ENCODE data around the gene NMNAT3.

NMNAT3 gene

DNA sequence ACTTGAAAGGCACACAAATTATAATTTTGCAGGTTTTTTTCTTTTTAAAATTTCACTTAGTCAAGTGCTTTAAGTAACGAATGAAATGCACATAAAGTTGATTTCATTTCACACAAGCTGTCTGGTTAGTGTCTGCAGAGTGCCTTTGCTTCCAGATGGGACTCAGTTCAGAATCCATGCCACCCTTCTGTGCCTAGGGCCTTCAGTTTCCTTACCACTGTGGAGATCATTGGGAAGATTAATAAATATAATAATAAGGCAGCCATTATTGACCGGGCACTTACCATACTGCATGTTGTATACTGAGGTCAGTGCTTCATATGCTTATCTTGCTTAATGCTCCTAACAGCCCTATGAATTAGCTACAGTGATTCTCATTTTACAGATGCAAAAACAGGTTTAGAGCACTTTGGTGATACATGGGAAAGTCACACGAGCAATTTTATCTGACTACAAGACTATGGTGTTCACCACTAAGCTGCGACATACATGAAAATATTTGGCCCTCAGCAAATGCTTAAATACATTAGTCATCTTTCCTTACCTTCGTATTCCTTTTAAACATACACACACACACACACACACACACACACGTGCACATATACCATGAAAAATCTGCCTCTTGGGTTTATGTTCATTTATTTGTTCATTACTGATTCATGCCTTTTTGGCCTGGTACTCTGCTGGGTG, 3.1 kb downstream of the NMNAT3 start:
- DNase-seq, result no peak

DNA sequence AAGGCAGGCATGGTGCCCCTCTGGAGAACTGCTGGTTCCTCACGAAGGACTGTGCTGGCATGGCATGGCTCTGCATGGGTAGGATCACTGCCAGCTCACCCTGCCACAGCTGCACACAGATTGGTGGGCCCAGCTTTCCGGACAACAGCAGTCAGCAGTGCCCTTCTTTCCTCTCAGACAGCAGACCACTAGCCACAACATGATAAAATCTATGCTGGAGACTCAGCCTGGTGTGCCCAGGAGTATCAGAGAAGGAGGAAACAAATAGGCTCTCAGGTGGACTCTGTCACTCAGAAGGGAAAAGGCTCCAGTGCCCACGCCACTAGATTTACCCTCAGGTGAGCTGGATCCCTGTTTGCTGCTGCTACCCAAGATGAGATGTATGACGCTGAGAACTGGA, 4.9 kb downstream of the NMNAT3 start:
- no peak for DNase-seq

DNA sequence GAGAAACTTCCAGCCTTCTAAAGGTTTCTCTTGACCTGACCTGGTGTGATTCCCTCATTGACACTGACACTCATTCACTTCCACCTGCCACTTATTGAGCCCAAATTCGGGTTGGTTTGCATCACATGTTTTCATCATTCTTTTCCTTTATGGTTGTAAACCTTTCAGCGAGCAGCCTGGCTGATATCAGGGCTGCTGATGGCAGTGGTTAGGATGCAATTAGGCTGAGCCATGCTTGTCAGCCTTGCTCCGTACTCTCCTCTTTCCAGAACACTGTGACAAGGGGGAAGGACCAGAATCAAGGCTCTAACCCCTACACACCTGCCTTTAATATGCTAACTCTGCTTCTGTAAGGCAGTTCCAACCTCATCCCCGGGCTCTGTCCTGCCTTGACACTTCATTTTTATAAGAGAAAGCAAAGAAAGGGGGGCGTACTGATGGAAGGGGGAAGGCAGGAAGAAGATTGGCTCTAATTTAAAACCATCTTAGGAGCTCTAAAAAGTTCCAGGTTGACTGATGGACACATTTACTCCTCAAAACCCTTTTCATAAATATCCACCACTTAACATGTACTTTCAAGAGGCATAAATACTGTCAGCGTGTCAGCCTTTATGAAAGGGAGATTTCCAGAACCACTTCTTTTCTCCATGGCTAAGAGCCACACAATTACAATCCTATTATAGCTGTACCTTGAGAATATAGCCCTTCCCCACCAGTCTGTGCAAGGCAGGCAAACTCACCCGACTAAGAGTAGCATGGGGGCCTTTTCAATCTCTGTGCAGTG, 5.7 kb downstream of the NMNAT3 start:
- DNase-seq, result no peak

DNA sequence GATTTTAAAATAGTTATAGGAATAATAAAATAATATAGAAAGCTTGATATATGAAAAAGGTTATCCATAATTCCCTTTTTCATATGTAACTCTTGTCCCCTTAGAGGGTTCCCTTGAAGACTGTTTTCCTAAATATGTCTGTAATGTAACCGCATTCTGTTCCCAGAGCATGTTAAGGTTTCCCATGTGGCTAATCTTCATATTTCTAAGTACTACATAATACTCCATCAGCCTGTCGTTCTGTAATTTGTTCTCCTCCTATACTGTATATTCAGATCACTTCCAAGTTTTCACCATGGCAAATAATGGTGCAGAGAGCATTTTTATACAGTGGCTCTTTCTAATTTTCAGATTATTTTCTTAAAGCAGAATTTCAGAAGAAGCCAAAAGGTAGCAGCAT, 6.7 kb downstream of the NMNAT3 start:
- no peak for DNase-seq

DNA sequence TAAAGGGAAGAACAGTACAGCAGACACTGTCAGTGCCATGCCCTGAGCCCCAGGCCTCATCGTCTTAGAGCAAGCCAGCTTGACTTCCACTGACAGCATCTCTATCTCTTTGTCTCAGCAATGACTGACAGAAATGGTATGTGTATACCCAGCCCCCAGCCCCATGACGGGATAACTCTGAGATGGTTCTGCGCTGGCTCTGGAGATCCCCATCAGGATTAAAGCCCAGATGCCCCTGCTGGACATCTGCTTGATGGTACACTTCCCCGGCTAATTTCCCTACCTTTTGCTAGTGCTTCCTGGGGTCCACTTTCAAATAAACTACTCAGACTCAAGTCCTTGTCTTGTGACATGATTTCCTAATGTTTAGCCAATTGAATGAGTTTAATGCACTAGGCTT, 7.6 kb downstream of the NMNAT3 start:
- no peak for DNase-seq

DNA sequence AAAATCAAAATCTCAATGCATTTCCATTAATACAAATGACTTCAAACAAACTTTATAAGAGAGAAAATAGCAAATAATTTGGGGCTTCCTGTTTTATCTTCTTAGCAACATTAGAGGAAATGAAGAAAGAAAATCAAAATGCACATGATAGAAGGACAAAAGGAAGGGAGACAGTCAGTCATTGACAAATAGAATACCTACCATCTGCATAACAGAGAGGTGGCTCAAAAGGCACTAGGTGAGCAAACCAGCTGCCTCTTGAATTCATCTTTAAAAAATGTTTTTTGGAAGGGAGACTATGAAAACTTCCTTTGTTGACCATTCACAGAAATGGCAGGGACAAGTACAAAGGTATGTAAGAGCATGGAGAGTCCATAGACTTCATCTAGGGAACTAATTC, 9.4 kb downstream of the NMNAT3 start:
- DNase-seq, result no peak

DNA sequence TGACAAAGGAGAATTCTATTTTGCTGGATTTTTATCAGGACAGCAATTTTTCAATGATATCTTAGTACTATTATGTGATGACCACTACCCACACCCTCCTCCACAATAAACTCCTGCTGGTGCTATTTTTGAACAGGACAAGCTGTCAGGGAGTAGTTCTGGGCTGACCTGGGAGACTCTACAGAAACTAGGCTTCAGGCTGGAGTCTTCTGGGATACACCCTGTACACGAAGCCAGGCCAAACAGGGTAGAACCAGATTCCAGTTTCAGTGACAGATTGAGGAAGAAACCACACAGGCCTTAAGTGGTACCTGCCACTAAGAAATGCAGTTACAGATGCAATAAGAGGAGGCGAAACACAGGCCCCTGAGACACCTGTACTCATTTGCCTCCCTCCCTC, 12.8 kb downstream of the NMNAT3 start:
- DNase-seq, result no peak

DNA sequence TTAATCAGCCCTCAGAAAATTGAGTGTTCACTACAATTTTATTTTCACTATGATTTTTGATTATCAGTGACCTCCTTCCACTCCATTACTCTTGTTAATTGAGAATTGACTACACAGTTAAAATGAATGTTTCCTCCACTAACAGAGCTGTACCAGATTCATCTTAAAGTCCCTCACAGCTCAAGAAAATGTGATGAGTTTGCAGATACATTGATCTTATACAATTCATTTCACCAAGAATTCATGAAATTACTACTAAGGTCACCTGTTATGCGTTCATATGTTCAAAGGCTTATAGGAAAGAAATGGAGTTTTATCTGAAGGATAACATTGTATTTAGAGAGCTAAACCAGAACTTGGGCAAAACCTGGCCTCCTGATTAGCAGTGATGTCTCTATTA, 17.5 kb downstream of the NMNAT3 start:
- no peak for DNase-seq

DNA sequence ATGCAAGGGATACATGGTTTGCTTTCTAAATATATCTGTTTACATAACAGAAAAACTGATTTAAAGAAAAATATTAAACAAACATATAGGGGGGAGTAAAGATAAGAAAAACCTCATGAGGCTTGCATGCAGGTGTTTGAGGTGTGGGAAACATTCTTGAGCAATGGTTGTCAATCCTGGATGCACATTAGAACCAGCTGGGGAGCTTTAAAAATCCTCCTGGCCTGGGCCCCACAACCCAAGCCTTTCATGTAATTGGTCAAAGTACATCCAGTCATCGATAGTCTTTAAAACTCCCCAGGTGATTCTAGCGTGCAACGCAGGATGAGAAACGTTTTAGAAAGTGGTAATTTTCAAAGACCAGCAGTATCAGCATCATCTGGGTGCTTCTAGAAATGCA, 18.3 kb downstream of the NMNAT3 start:
- DNase-seq, result no peak

DNA sequence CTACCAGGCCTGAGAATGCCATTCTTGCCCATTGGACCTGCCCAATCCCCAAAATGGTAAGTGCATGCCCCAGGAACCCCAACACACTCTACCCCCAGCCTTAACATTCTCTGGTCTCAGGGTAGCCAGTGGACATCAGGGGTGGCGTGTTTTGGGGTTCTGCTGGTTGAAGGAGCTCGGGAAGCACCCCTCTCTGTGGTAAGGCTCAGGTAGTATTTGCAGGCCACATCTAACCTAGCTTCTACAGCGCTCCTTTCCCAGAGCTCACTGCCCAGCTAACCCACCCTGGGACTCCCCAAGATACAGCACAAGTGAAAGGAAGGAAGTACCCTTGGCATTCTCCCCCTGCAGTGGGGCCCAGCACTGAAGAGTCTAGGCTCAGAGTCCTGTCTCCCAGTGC, 19.8 kb downstream of the NMNAT3 start:
- DNase-seq, result no peak

DNA sequence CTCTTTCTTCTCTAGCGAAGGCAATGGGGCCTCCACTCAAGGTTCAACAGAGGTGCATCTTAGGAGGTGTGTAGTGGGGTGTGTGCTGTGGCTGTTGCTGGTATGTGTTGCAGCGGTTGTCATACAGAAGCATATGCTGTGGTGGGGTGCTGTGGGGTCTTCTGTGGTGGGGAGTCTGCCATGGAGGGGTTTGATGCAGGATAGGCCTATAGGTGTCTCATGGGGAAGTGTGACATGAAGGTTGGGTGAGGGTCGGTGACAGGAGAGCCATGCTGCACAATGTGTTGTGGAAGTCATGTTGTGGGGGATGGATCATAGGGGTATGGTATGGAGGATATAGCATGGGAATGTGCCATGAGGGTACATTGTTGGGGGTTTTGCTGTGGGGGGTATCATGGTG, 20.3 kb downstream of the NMNAT3 start:
- no peak for DNase-seq

DNA sequence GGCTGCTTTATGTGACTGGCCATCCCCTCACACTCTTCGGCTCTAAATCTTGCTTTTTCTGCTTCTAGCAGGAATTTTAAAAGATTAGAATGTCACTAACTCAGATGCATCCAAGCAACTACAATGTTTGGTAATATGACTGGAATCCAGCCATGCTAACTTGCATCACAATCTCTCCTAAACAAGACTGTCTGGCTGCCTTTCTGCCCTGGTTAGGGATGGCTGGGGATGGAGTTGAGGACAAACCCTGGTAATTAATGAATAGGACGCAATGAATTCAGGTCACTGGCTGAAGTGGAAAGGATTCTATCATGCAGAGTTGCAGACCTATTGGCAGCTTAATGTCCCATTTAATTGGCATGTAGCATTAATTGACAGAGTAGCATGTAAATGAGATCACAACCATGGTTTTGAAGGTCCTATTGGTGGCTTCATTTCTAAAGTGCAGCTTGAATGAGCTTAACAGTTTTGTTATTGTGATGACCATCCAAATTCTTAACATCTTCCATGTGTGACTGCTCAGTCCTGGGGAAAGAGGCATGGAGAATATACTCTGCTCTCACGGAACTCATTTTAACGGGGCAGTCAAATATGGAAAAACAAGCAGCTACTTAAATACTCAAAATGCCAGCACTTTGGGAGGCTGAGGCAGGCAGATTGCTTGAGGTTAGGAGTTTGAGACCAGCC, 21.7 kb downstream of the NMNAT3 start:
- no peak for DNase-seq

DNA sequence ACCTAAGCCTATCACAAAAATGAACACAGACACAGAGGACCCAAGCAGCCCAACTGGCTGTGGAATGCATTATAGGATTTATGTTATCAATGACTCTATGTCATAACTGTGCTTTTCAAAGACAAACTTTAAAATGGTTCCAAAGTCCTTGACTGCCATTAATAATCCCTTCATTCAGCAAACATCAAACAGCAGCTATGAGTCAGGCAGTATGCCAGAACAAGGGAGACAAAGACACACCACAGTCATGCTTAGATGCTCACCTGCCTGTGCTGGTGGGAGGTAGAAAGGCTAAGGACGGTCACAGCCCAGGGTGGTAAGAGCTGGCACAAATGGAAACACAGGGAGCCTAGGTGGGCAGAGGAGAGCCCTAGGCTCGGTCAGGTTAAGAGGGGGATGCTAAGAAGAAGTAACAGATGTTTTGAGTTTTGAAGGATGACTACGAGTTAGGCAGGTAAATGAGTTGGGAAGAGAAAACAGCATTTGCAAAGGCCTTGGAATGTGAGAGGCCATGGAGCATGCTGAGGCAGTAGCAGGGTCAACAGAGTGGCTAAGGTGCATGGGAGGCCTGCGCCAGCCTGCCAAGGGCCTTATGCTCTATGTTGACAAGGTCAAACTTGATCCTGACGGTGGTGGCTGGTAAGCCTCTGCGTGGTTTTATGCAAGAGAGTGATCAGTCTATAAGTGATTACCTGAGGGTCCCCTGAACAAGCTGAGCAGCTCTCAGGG, 23.0 kb downstream of the NMNAT3 start:
- DNase-seq, result peak; percentile 60

DNA sequence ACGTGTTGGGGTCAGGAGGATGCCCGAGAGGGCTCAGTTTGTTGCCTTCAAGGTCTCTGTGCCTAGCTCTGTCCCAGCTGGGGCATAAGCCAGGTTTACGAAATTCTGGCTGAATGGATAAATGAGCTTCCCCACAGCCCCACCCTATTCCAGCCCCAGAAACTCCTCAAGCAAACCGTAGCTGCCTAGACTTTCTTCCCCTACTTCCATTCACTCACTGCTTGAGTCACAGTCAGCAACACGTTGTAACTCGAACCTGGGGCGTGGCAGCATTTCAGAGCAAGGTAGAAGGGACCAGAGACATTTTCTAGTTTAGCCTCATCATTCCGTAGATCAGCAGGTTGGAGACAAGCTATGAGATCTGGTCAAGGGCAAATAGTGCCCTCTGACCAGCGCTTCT, 24.2 kb downstream of the NMNAT3 start:
- DNase-seq, result no peak

DNA sequence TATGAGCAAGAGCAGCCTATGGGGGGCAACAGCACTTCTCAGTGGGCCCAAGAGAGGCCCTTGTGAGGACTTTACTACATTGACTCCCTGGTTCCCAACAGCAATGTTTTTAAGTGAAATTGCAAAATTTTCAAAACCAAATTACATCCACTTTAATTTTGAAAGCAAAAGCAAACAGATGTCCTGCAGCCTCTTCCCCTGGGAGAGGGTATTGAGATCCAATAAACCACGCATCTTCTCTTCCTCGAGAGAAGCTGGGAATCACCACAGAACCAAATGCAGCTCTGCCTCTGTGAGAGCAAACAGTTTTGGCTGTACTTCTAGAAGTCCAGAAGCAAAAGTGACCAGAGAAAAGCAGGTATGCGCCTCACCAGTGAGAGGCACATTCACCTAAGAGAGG, 25.2 kb downstream of the NMNAT3 start:
- no peak for DNase-seq

DNA sequence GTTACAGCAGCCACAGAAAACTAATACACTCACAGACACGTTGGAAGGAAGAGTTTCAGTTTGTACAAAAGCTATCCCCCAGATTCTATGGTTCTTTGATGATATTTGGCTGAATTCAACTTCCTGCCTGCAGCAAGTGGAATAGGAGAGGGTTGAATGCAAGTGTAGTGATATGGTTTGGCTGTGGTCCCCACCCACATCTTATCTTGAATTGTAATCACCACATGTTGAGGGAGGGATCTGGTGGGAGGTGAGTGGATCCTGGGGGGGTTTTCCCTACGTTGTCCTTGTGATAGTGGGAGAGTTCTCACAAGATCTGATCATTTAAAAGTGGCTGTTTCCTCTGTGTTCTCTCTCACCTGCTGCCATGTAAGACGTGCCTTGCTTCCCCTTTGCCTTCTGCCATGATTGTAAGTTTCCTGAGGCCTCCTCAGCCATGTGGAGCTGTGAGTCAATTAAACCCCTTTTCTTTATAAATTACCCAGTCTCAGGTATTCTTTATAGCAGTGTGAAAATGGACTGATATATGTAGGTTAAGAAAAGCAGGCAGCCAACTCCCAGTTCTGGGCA, 29.8 kb downstream of the NMNAT3 start:
- DNase-seq, result no peak

DNA sequence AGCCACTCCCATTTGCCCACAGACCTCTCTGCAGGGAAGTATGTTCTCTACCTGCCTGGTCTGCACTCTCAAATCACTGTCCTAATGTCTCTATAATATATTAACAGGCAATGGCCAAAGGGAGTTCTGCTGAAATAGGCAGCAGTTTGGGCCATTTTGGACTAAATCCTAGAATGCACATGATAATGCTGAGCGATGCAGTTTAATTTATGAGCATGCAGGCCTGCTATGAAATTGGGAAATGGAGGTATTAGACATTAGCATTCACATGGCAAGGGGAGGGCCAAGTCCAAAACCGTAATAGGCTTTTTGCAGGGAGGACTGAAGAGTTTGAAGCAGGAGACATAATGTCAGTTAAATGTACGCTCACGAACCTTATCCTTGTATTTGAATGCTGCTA, 31.3 kb downstream of the NMNAT3 start:
- DNase-seq, result no peak

DNA sequence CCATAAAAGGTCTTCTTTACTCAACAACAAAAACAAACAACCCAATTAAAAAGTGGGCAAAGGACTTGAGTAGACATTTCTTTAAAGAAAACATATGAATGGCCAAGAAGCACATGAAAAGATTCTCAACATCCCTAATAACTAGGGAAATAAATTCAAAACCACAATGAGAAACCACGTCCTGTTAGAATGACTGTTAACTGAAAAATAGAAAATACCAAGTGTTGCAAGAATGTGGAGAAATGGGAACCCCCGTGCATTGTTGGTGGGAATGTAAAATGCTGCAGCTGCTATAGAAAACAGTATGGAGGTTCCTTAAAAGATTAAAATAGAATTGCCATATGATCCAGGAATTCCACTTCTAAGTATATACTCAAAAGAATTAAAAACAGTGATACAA, 34.8 kb downstream of the NMNAT3 start:
- no peak for DNase-seq

DNA sequence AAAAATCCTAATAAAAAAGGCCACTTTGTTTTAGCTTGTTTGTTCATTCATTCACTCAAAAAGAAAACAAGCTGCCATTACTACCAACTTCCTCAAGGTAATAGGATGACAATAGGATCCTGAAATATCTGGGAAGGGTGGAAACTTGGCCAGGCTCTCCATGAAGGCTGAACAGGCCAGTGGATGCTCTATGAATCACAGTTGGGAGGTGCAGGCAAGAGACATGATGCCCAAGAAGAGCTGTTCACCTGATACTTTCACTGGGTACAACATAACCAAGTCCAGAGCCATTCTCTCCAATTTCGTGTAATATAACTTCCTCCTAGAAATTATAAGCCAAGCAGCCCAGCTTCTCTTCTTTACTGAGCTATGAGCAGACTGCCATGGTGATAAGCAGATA, 37.3 kb downstream of the NMNAT3 start:
- no peak for DNase-seq

DNA sequence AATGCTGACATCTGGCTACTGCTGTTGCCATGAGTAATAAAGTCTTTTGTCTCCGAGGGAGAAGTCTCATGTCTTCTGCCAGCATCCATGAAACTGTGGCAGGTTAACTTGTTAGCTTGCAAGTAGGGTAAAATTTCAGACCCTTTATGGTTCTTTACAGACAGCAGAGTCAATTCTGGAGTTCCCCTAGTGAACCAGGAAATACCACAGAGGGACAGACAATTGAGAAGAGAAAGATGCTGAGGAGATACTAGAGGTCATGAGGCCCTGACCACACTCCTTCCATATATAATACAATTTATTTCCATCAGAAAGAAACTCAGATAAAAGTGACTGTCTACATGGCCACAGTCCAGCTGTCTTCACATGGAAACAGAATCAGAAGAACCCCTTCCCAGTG, 38.1 kb downstream of the NMNAT3 start:
- DNase-seq, result no peak

DNA sequence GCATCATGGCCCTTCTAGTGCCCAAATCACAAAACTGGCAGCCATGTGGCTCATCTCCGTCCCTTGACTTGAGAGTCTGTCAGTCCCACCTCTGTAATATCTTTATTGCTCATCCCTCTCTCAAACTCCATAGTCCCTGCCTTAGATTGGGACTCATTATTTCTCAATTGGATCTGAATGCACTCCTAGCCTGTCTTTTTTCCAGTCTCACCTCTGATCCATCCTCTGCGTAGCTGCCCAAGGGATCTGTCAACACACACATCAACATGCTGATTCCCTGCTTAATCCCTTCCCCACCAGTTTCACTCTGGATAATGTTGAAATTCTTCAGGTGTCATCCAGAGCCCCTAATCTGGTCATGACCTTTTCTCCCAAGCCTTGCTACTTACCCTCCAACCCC, 39.3 kb downstream of the NMNAT3 start:
- no peak for DNase-seq

DNA sequence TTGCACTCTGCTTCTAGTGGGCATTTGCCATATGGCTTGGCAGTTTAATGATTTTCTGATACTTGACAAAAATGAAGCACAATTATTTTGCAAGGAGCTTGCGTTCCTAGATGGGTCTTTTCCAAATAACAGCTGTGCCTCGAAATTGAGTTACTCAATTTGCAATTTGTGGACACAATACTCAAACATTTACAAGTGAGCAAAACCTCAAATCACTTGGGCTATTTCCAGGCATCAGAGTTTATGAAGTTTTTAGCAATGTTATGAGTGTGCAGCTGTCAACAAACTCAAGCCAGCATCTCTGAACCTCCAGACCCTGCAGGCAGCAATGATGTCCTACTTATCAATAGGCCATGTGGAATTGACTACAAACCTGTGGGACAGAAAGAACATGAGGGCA, 41.3 kb downstream of the NMNAT3 start:
- no peak for DNase-seq

DNA sequence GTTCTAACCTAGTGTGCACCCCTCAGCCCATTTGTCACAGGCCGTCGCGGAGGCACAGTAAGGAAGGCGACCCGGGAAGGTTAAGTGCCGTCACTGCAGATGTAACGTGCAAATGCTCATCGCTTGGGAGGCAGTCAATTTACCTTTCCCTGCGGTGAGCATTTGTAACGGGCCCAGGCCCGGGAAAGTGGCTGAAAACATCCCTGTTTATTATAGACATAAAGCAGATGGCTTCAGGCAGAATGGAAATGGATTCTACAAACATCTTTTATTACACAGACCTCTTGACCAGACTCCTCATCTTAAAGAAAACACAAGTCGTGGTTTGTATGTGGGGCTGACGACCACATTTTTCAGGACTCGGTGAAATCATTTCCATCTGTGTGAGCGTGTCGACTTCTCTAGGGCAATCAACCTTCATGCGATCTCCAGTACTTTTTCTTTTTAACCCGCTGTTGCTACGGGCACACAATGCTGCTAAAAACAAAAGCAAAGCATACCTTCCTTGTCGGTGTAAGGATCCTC, 43.6 kb downstream of the NMNAT3 start:
- no peak for DNase-seq

Measured in NCI-H774 (cell line).